HG03066 (cell line): ENCODE measurements around the gene DNAH3.
"Not testable (repeated sequence)": the region's sequence is repeated elsewhere in the genome, so short reads cannot be mapped to it uniquely, and the experiment has no call there.

ENCODE experiments used
- ATAC-seq: cut with Tn5 transposase; IDR thresholded peaks from one replicate; pipeline ENCODE4 v1.9.1; 2021; ENCODE audit warnings: low read depth; ENCODE audit not compliant: unreplicated experiment

DNAH3 gene

GRCh38 chr16:21150375-21151001 lies at the start of gene DNAH3:
Gene DNAH3 (minus strand): TSS chr16:21150846. CDS start chr16:21150319, 527 bp downstream.
- no peak for ATAC-seq

GRCh38 chr16:21199607-21200218 lies 49.1 kb upstream of the DNAH3 start:
- ATAC-seq = no peak

GRCh38 chr16:21197621-21198020 lies 47.0 kb upstream of the DNAH3 start:
- ATAC-seq = no peak

- no peak for ATAC-seq
Observed at GRCh38 chr16:21197112-21197511, 46.5 kb upstream of the DNAH3 start.

- ATAC-seq = not testable (repeated sequence)
Observed at GRCh38 chr16:21195330-21195729, 44.7 kb upstream of the DNAH3 start.

- no peak for ATAC-seq
Observed at GRCh38 chr16:21194771-21195301, 44.2 kb upstream of the DNAH3 start.

- no peak for ATAC-seq
Observed at GRCh38 chr16:21192991-21193390, 42.3 kb upstream of the DNAH3 start.

- ATAC-seq = no peak
Observed at GRCh38 chr16:21190599-21190998, 40.0 kb upstream of the DNAH3 start.

- ATAC-seq = no peak
Observed at GRCh38 chr16:21190013-21190412, 39.4 kb upstream of the DNAH3 start.

- ATAC-seq = no peak
Observed at GRCh38 chr16:21189311-21189710, 38.7 kb upstream of the DNAH3 start.

GRCh38 chr16:21186326-21186691 lies 35.7 kb upstream of the DNAH3 start:
- ATAC-seq = no peak

GRCh38 chr16:21185659-21186325 lies 35.1 kb upstream of the DNAH3 start:
- no peak for ATAC-seq

- ATAC-seq = no peak
Observed at GRCh38 chr16:21184834-21185233, 34.2 kb upstream of the DNAH3 start.

- no peak for ATAC-seq
Observed at GRCh38 chr16:21183995-21184394, 33.3 kb upstream of the DNAH3 start.

GRCh38 chr16:21179983-21180365 lies 29.3 kb upstream of the DNAH3 start:
- ATAC-seq = no peak

GRCh38 chr16:21179126-21179982 lies 28.7 kb upstream of the DNAH3 start:
- ATAC-seq = no peak

GRCh38 chr16:21175397-21175796 lies 24.8 kb upstream of the DNAH3 start:
- no peak for ATAC-seq

- ATAC-seq = no peak
Observed at GRCh38 chr16:21172650-21173049, 22.0 kb upstream of the DNAH3 start.

- ATAC-seq = not testable (repeated sequence)
Observed at GRCh38 chr16:21170116-21170515, 19.5 kb upstream of the DNAH3 start.

- no peak for ATAC-seq
Observed at GRCh38 chr16:21169249-21169981, 18.8 kb upstream of the DNAH3 start.
